ENCODE results near the gene GPRIN3.

The GPRIN3 gene

DNA sequence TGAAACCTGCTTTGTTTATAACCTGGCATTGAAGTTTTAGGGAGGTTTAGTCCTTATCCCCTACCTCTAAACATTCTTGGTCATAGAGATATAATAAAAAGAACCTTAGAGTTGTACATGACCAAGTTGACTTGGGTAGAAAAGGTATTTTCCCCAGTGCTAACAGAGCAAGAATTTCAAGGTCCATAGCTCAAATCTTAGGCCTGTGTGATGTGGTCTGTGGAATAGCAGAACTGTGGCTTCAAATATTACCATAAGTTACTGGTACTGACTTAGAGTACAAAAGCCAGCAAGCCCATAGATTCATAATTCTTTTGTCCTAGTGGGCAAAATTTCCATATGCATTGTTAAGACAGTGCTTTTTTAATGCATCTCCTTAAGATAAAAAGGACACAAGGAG is 91.2 kb downstream of the GPRIN3 start:
- H3K36me3 ChIP-seq (ENCODE audit: low read depth): no peaks in the 10 kb centered on the region
- ATAC-seq (ENCODE audit: low read depth) (no peak), DNase-seq (ENCODE audit: low spot score) (no peak)
- H3K27ac ChIP-seq (ENCODE audit: poor library complexity, severe bottlenecking): no peak overlapping the region
- TF ChIP-seq CTCF (IDR thresholded peaks at IDR 0.05; ENCODE audit: poor library complexity, severe bottlenecking): no peak
- H3K9me3 ChIP-seq (ENCODE audit: severe bottlenecking): no peaks in the 10 kb centered on the region
- no peak overlapping the region for H3K4me3 ChIP-seq (ENCODE audit: severe bottlenecking)
- H3K27me3 ChIP-seq (ENCODE audit: insufficient read depth, poor library complexity, severe bottlenecking): no peaks in the 10 kb centered on the region
- no peaks in the 10 kb centered on the region for H3K4me1 ChIP-seq (ENCODE audit: insufficient read depth, poor library complexity, severe bottlenecking)

DNA sequence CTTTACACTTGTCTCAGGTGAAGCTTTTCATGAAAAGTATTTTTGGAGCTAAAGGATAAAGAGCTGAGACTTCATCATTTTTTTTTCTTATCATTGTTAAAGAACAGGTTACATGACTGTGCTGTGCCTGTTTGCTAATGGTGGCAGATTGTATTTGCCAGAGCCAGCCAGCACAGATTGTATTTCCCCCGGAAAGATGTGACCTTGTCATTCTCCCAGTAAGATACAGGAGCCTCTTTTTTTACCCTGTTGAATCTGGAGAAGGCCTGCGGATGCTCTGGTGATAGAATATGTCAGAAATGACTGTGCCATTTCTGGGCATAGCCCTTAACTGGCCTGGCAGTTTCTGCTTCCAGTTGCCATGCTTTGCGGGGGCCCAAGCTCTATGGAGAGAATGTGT is 91.9 kb downstream of the GPRIN3 start:
- no peaks in the 10 kb centered on the region for H3K4me1 ChIP-seq (ENCODE audit: insufficient read depth, poor library complexity, severe bottlenecking)
- no peaks in the 10 kb centered on the region for H3K9me3 ChIP-seq (ENCODE audit: severe bottlenecking)
- H3K27me3 ChIP-seq (ENCODE audit: insufficient read depth, poor library complexity, severe bottlenecking): no peaks in the 10 kb centered on the region
- no peak overlapping the region for H3K4me3 ChIP-seq (ENCODE audit: severe bottlenecking)
- DNase-seq (ENCODE audit: low spot score) (no peak), ATAC-seq (ENCODE audit: low read depth) (no peak)
- H3K36me3 ChIP-seq (ENCODE audit: low read depth): no peaks in the 10 kb centered on the region
- TF ChIP-seq CTCF (IDR thresholded peaks at IDR 0.05; ENCODE audit: poor library complexity, severe bottlenecking): no peak
- no peak overlapping the region for H3K27ac ChIP-seq (ENCODE audit: poor library complexity, severe bottlenecking)

- H3K9me3 ChIP-seq (ENCODE audit: severe bottlenecking): no peaks in the 10 kb centered on the region
- no peak overlapping the region for H3K27ac ChIP-seq (ENCODE audit: poor library complexity, severe bottlenecking)
These were observed 93.3 kb downstream of the GPRIN3 start for GRCh38 chr4:89214308-89214707.

GRCh38 chr4:89213382-89213701 is 94.3 kb downstream of the GPRIN3 start:
- no peaks in the 10 kb centered on the region for H3K9me3 ChIP-seq (ENCODE audit: severe bottlenecking)
- no peaks in the 10 kb centered on the region for H3K36me3 ChIP-seq (ENCODE audit: low read depth)
- no peaks in the 10 kb centered on the region for H3K4me1 ChIP-seq (ENCODE audit: insufficient read depth, poor library complexity, severe bottlenecking)
- no peak overlapping the region for H3K27ac ChIP-seq (ENCODE audit: poor library complexity, severe bottlenecking)
- H3K4me3 ChIP-seq (ENCODE audit: severe bottlenecking): no peak overlapping the region
- DNase-seq (ENCODE audit: low spot score): no peak
- H3K27me3 ChIP-seq (ENCODE audit: insufficient read depth, poor library complexity, severe bottlenecking): no peaks in the 10 kb centered on the region
- no peak for ATAC-seq (ENCODE audit: low read depth)
- no peak for TF ChIP-seq CTCF (IDR thresholded peaks at IDR 0.05; ENCODE audit: poor library complexity, severe bottlenecking)

More at GRCh38 chr4:89214308-89214707, 93.3 kb downstream of the GPRIN3 start:
- Histone ChIP-seq H3K4me1 (ENCODE audit: insufficient read depth, poor library complexity, severe bottlenecking) (no peaks in the 10 kb centered on the region), H3K27me3 (ENCODE audit: insufficient read depth, poor library complexity, severe bottlenecking) (no peaks in the 10 kb centered on the region), H3K4me3 (ENCODE audit: severe bottlenecking) (no peak overlapping the region), H3K36me3 (ENCODE audit: low read depth) (no peaks in the 10 kb centered on the region)
- TF ChIP-seq CTCF (IDR thresholded peaks at IDR 0.05; ENCODE audit: poor library complexity, severe bottlenecking): no peak
- DNase-seq (ENCODE audit: low spot score) (no peak), ATAC-seq (ENCODE audit: low read depth) (no peak)

DNA sequence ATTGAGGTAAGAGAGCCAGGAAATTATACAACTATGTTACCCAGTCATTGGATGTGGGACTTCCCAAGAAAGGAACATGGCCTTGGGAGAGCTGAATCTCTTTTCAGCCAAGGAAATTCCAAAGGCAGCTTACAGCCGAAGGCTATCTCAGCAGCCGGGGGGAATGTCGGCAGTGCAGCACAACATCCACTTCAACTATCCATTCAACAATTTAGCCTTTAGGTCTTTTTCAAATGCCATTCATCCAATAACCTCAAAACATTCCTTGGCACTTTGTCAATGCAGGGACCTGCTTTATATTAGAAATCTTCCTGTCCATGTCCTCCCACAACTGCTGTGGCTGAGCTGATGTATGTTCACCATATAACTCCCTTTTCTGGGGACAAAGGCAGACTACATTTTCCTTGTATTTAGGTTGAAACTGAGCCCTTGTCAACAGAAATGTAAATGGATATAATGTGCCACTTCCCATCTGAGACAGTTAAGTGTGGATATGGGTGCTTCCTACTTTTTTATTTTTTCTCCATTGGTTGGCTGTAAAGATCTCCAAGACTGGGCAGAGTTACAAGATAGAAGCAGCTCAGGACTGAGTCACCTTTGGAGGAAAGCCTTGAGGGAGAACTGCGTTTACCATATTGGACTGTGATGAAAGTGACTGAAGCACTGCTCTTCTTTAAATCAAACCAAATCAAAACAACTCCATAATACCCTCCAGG is 94.8 kb downstream of the GPRIN3 start:
- DNase-seq (ENCODE audit: low spot score): no peak
- Histone ChIP-seq H3K4me3 (ENCODE audit: severe bottlenecking) (no peak overlapping the region), H3K27me3 (ENCODE audit: insufficient read depth, poor library complexity, severe bottlenecking) (no peaks in the 10 kb centered on the region), H3K36me3 (ENCODE audit: low read depth) (no peaks in the 10 kb centered on the region), H3K9me3 (ENCODE audit: severe bottlenecking) (no peaks in the 10 kb centered on the region), H3K4me1 (ENCODE audit: insufficient read depth, poor library complexity, severe bottlenecking) (no peaks in the 10 kb centered on the region), H3K27ac (ENCODE audit: poor library complexity, severe bottlenecking) (no peak overlapping the region)
- TF ChIP-seq CTCF (IDR thresholded peaks at IDR 0.05; ENCODE audit: poor library complexity, severe bottlenecking): no peak
- 0 out of 3 replicates have a peak, but pooled peaks have one; percentile 35 for ATAC-seq (ENCODE audit: low read depth)

Measured in RWPE2 (cell line).